Osteocyte (in vitro differentiated cells): ENCODE measurements around the gene MEF2C. TPM values are rescaled to one million over a fixed set of nuclear protein-coding genes. Genes with fewer than 3 reads are reported as not detected.

Experiments used
- DNase-seq: peaks from one replicate; pipeline ENCODE4 v3.0.0; 2021; ENCODE audit warnings: mixed read lengths; ENCODE audit not compliant: unreplicated experiment; ENCODE audit errors: extremely low spot score
- H3K27ac Mint-ChIP-seq: one replicate; pipeline ENCODE4 v1.8.0; 2021; ENCODE audit warnings: mild to moderate bottlenecking, mixed read lengths; ENCODE audit not compliant: unreplicated experiment
- H3K27me3 Mint-ChIP-seq: one replicate; pipeline ENCODE4 v1.8.0; 2021; ENCODE audit warnings: mixed read lengths; ENCODE audit not compliant: unreplicated experiment
- H3K36me3 Mint-ChIP-seq: one replicate; pipeline ENCODE4 v1.8.0; 2021; ENCODE audit warnings: mixed read lengths; ENCODE audit not compliant: unreplicated experiment
- H3K4me1 Mint-ChIP-seq: one replicate; pipeline ENCODE4 v1.8.0; 2021; ENCODE audit warnings: mixed read lengths; ENCODE audit not compliant: unreplicated experiment
- H3K4me3 Mint-ChIP-seq: one replicate; pipeline ENCODE4 v1.8.0; 2021; ENCODE audit warnings: mild to moderate bottlenecking, moderate library complexity, mixed read lengths; ENCODE audit not compliant: unreplicated experiment
- H3K9me3 Mint-ChIP-seq: one replicate; pipeline ENCODE4 v1.8.0; 2021; ENCODE audit warnings: mixed read lengths; ENCODE audit not compliant: unreplicated experiment
- total RNA-seq: library from RNA; stranded (reverse); gene quantifications from 2 replicates; pipeline ENCODE4 v1.2.1, GENCODE V29; 2021
- TF ChIP-seq, protein P1 (sequence below): fragments of 200-600 bp; sonication (generic); IDR thresholded peaks from 2 replicates; pipeline ENCODE4 v1.5.0; 2021; ENCODE audit warnings: antibody characterized with exemption, mild to moderate bottlenecking, moderate library complexity

MEF2C gene
- total RNA-seq, 1 donor from 2014 or later = 9.4 TPM

DNA sequence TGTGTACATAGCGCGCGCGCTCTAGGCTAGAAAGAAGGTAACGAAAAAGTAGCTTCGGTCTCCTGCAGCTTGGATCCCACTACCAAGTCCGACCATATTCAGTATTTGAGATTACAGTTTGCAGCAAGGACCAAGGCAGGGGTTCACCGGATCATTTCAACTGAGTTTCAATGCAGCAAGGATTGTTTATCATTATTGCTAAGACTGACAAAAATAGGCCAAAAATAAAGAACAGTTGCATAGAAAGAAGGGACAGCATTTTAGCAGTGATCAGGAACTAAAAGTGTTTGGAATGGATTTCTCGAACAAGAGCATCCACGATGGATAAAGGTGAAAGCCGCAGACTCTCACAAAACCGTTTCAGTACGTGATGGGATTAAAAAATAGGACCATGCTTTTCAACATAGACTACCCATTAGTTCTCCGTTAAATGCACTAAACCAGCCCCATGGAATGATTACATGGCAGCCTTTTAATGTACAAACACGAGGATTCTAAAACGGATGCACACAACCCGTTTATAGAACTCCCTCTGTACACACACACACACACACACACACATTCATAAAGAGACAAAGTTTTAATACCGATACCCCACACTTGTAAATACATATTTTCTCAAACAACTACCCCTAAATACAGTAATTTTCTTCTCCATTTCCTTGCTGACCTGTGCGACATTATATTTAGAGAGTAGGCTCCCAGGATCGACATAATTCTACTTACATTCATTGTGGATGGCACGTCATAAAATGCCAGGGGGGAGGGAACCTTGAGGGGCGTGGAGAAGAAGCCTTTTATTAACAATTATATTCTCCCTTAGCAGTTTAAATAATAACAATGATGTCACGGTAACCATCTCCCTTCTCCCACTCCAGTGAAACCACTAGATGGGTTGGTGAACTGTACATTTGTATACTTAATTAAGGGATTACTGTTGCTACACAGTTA lies 197.1 kb downstream of the MEF2C start:
- Mint-ChIP-seq H3K4me3 (no peak overlapping the region), H3K4me1 (peaks cover 18% of the 10 kb centered on the region), H3K9me3 (no peaks in the 10 kb centered on the region), H3K27ac (no peak overlapping the region), H3K27me3 (peaks cover 96% of the 10 kb centered on the region), H3K36me3 (no peaks in the 10 kb centered on the region)
- TF ChIP-seq, protein P1, sequence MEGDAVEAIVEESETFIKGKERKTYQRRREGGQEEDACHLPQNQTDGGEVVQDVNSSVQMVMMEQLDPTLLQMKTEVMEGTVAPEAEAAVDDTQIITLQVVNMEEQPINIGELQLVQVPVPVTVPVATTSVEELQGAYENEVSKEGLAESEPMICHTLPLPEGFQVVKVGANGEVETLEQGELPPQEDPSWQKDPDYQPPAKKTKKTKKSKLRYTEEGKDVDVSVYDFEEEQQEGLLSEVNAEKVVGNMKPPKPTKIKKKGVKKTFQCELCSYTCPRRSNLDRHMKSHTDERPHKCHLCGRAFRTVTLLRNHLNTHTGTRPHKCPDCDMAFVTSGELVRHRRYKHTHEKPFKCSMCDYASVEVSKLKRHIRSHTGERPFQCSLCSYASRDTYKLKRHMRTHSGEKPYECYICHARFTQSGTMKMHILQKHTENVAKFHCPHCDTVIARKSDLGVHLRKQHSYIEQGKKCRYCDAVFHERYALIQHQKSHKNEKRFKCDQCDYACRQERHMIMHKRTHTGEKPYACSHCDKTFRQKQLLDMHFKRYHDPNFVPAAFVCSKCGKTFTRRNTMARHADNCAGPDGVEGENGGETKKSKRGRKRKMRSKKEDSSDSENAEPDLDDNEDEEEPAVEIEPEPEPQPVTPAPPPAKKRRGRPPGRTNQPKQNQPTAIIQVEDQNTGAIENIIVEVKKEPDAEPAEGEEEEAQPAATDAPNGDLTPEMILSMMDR = no peak
- no peak for DNase-seq

DNA sequence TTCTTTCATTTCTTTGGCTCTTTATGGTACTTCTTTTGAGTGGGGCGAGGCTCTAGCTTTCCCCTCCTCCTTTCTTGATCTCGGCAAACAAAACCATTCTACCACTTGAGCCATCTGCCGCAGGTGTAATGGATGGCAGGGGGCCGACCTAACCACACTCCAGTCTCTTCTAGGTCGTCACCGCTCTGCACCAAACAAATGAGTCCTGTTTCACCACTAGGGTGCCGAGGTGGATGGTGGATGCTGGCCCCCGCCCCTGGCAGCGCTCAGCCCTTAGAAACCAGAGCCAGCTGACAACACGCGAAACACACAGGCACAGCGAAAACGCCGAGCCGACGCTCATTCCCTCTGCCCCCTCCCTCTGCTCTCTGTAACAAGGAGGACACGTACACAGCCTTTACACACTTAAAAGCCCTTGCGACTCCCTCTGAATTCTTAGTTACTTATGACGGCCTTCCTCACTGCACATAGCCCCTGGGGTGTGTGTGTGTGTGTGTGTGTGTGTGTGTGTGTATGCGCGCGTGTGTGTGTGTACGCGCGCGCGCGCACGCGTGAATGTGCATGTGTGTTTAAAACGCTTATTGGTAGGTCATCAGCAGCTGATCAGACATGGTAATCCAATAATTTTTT lies 199.4 kb downstream of the MEF2C start:
- H3K27me3 Mint-ChIP-seq = peaks cover 94% of the 10 kb centered on the region
- H3K4me3 Mint-ChIP-seq = no peak overlapping the region

DNA sequence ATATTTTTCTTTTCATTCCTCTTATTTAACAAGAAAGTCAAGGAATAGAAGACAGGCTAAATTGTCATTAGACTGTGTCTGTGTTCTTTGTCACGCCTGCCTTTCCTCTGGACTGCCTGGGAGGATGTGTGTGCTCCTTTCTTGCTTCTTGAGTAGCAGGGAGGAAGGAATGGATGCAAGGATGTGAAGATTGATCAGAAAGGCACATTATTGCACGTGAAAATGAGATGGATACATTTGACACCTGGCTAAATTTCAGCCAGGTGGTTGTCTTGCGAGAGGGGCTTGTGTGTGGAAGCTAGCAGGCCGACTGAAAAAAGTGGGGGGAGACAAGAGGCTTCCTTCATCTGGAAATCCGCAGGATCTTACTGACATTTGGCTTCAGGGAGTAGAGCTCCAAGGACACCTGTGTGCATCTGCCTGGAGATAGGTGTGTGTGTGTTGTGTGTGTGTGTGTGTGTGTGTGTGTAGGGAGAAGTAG lies 200.1 kb downstream of the MEF2C start:
- Mint-ChIP-seq H3K27me3 (peaks cover 93% of the 10 kb centered on the region), H3K4me1 (peaks cover 14% of the 10 kb centered on the region), H3K9me3 (no peaks in the 10 kb centered on the region), H3K27ac (no peak overlapping the region), H3K36me3 (no peaks in the 10 kb centered on the region), H3K4me3 (no peak overlapping the region)
- DNase-seq = no peak
- TF ChIP-seq, protein P1 = no peak

More for the DNA sequence above, 199.4 kb downstream of the MEF2C start:
- Mint-ChIP-seq H3K9me3 (no peaks in the 10 kb centered on the region), H3K4me1 (peaks cover 14% of the 10 kb centered on the region), H3K36me3 (no peaks in the 10 kb centered on the region), H3K27ac (no peak overlapping the region)
- no peak for DNase-seq
- TF ChIP-seq, protein P1 = no peak

DNA sequence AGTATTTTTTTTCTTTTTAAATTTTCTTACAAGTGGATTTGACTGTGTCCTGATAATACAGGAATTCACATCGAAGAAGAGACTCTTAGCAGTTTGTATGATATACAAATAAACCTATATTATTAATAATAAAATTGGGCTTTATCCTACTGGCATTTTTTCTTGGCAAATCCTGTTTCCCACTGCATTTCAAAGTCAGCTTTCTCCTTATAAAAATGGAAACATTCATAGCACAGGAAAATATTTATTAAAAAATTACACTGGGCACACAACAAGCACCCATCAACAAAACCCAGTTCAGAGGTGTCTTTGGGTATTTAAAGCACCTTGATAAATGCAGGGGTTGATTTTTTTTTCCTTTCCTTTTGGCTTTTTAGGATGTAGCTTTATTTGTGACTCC lies 200.9 kb downstream of the MEF2C start:
- Mint-ChIP-seq H3K27me3 (peaks cover 93% of the 10 kb centered on the region), H3K27ac (no peak overlapping the region), H3K4me1 (peaks cover 14% of the 10 kb centered on the region), H3K4me3 (no peak overlapping the region), H3K9me3 (no peaks in the 10 kb centered on the region), H3K36me3 (no peaks in the 10 kb centered on the region)
- DNase-seq = no peak
- TF ChIP-seq, protein P1 = no peak

DNA sequence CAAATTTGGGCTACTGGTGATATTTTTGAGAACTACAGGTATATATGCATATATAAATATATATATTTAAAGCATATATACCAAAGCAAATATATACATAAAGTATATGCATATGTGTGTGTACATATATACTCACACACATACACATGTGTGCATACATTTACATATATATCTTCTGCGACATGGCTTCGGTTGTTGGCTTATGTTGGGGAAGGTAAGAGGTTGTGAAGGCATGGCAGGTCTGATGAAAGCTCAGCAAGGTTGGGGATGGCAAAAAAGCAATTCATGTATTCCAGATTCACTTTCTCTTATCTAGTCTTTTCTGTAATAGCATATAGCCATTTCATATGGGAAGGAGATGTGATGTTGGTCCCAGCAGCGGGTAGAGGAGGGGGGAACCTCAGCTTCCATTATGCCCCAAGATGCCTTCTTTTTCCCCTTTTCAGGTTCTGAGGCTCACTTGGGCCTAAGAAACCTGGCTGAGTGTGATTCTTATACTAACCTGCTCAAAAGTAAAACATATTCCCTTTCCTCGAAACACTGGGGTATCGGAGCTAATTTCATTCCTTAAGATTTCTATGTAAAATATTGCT lies 201.7 kb downstream of the MEF2C start:
- Mint-ChIP-seq H3K4me1 (peaks cover 16% of the 10 kb centered on the region), H3K36me3 (no peaks in the 10 kb centered on the region), H3K4me3 (no peak overlapping the region), H3K27ac (no peak overlapping the region), H3K27me3 (peaks cover 91% of the 10 kb centered on the region), H3K9me3 (no peaks in the 10 kb centered on the region)
- TF ChIP-seq, protein P1 = no peak
- DNase-seq = no peak
